ENCODE results near the gene ABHD13.

GRCh38 chr13:108266321-108266990, 48.3 kb downstream of the ABHD13 start:
- TF ChIP-seq EZH2 (optimal IDR thresholded peaks at IDR 0.05; ENCODE audit: low read depth, low read length): no peak
- TF ChIP-seq, protein P1, sequence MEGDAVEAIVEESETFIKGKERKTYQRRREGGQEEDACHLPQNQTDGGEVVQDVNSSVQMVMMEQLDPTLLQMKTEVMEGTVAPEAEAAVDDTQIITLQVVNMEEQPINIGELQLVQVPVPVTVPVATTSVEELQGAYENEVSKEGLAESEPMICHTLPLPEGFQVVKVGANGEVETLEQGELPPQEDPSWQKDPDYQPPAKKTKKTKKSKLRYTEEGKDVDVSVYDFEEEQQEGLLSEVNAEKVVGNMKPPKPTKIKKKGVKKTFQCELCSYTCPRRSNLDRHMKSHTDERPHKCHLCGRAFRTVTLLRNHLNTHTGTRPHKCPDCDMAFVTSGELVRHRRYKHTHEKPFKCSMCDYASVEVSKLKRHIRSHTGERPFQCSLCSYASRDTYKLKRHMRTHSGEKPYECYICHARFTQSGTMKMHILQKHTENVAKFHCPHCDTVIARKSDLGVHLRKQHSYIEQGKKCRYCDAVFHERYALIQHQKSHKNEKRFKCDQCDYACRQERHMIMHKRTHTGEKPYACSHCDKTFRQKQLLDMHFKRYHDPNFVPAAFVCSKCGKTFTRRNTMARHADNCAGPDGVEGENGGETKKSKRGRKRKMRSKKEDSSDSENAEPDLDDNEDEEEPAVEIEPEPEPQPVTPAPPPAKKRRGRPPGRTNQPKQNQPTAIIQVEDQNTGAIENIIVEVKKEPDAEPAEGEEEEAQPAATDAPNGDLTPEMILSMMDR (IDR thresholded peaks at IDR 0.05; ENCODE audit: low read length): no peak

Data from MM.1S (cell line).